MM.1S (cell line): ENCODE measurements around the gene PNPLA2.
A peak's percentile ranks its signal among the peaks of the same experiment; 100 is the strongest.

Experiments used
- DNase-seq: peaks from one replicate; pipeline ENCODE4 v3.0.0-alpha.2; 2015
- H2AFZ ChIP-seq: fragments of 300-600 bp; sonication (generic); 2 replicates; pipeline ENCODE4 v1.6.0; 2016; ENCODE audit warnings: antibody characterized with exemption, low read length
- H3F3A ChIP-seq: fragments of 300-600 bp; sonication (generic); 2 replicates; pipeline ENCODE4 v1.6.1; 2016; ENCODE audit warnings: mild to moderate bottlenecking, antibody characterized with exemption, low read length, moderate library complexity, mixed read lengths; ENCODE audit not compliant: insufficient read depth
- H3K27ac ChIP-seq: fragments of 300-600 bp; sonication (generic); 2 replicates; pipeline ENCODE4 v1.5.1; 2016; ENCODE audit warnings: mild to moderate bottlenecking, low read length
- H3K27me3 ChIP-seq: fragments of 300-600 bp; sonication (generic); replicated peaks from 2 replicates; pipeline ENCODE4 v1.6.0; 2016; ENCODE audit warnings: low read length; ENCODE audit not compliant: insufficient read depth
- H3K36me3 ChIP-seq: fragments of 300-600 bp; sonication (generic); replicated peaks from 2 replicates; pipeline ENCODE4 v1.6.1; 2016; ENCODE audit warnings: mild to moderate bottlenecking, low read length, mixed read lengths; ENCODE audit not compliant: insufficient read depth
- H3K4me1 ChIP-seq: fragments of 300-600 bp; sonication (generic); 2 replicates; pipeline ENCODE4 v1.6.1; 2016; ENCODE audit warnings: low read length, mixed read lengths
- H3K4me2 ChIP-seq: fragments of 300-600 bp; sonication (generic); 2 replicates; pipeline ENCODE4 v1.6.0; 2016; ENCODE audit warnings: low read depth, low read length
- H3K4me3 ChIP-seq: fragments of 300-600 bp; sonication (generic); 2 replicates; pipeline ENCODE4 v1.5.1; 2016; ENCODE audit warnings: low read length, mixed read lengths
- H3K79me2 ChIP-seq: fragments of 300-600 bp; sonication (generic); 2 replicates; pipeline ENCODE4 v1.6.1; 2016; ENCODE audit warnings: mixed run types, low read length, mixed read lengths
- H3K9ac ChIP-seq: fragments of 300-600 bp; sonication (generic); 2 replicates; pipeline ENCODE4 v1.6.1; 2016; ENCODE audit warnings: low read length, mixed read lengths
- H3K9me2 ChIP-seq: fragments of 300-600 bp; sonication (generic); replicated peaks from 2 replicates; pipeline ENCODE4 v1.6.1; 2016; ENCODE audit warnings: mild to moderate bottlenecking, low read length, mixed read lengths; ENCODE audit not compliant: insufficient read depth
- H3K9me3 ChIP-seq: fragments of 300-600 bp; sonication (generic); replicated peaks from 2 replicates; pipeline ENCODE4 v1.6.1; 2016; ENCODE audit warnings: mild to moderate bottlenecking, low read length, mixed read lengths; ENCODE audit not compliant: insufficient read depth
- H4K20me1 ChIP-seq: fragments of 300-600 bp; sonication (generic); 2 replicates; pipeline ENCODE4 v1.6.1; 2016; ENCODE audit warnings: mild to moderate bottlenecking, low read length, moderate library complexity, mixed read lengths; ENCODE audit not compliant: insufficient read depth
- CTCF ChIP-seq: fragments of 300-600 bp; sonication (generic); IDR thresholded peaks from 2 replicates; pipeline ENCODE4 v1.5.1; 2016; ENCODE audit warnings: antibody characterized with exemption, low read length, mixed read lengths
- EZH2 ChIP-seq: fragments of 300-600 bp; sonication (generic); optimal IDR thresholded peaks from 2 replicates; pipeline ENCODE3; 2017; ENCODE audit warnings: low read depth, mild to moderate bottlenecking, antibody characterized with exemption, low read length, mixed read lengths
- EZH2phosphoT487 ChIP-seq: fragments of 300-600 bp; sonication (generic); IDR thresholded peaks from 2 replicates; pipeline ENCODE4 v1.6.1; 2018; ENCODE audit warnings: antibody characterized with exemption, low read length

Gene PNPLA2

GRCh38 chr11:811446-812245 lies 7.1 kb upstream of the PNPLA2 start:
- Histone ChIP-seq H3K9me3 (no peaks in the 10 kb centered on the region), H3K27me3 (no peaks in the 10 kb centered on the region), H3K9ac (peak overlapping the region; percentile 96; the same call in 1 of the 2 replicates), H3K4me3 (peak overlapping the region; percentile 100), H3K9me2 (no peaks in the 10 kb centered on the region), H4K20me1 (peaks cover 15% of the 10 kb centered on the region), H3K4me1 (peaks cover 13% of the 10 kb centered on the region), H3K4me2 (peak overlapping the region; percentile 86), H3F3A (peaks cover 44% of the 10 kb centered on the region), H3K36me3 (peaks cover 15% of the 10 kb centered on the region), H3K27ac (no peak overlapping the region), H3K79me2 (peaks cover 50% of the 10 kb centered on the region), H2AFZ (no peak overlapping the region)
- DNase-seq = no peak
- TF ChIP-seq EZH2phosphoT487 (no peak), EZH2 (no peak), CTCF (no peak)

- Histone ChIP-seq H4K20me1 (peaks cover 15% of the 10 kb centered on the region), H3K9me2 (no peaks in the 10 kb centered on the region), H3K4me3 (no peak overlapping the region), H3K4me1 (peaks cover 13% of the 10 kb centered on the region), H3K9ac (no peak overlapping the region), H2AFZ (no peak overlapping the region), H3K27ac (no peak overlapping the region), H3F3A (peaks cover 44% of the 10 kb centered on the region), H3K9me3 (no peaks in the 10 kb centered on the region), H3K79me2 (peaks cover 50% of the 10 kb centered on the region), H3K4me2 (no peak overlapping the region), H3K27me3 (no peaks in the 10 kb centered on the region), H3K36me3 (peaks cover 15% of the 10 kb centered on the region)
- TF ChIP-seq EZH2 (no peak), EZH2phosphoT487 (no peak), CTCF (no peak)
- DNase-seq = no peak
Observed at GRCh38 chr11:812390-812789, 6.3 kb upstream of the PNPLA2 start.

- H3K4me1 ChIP-seq = peaks cover 13% of the 10 kb centered on the region
- TF ChIP-seq EZH2phosphoT487 (no peak), EZH2 (no peak), CTCF (no peak)
- H3K36me3 ChIP-seq = peaks cover 15% of the 10 kb centered on the region
- no peak overlapping the region for H2AFZ ChIP-seq
- no peaks in the 10 kb centered on the region for H3K27me3 ChIP-seq
- H3K27ac ChIP-seq = no peak overlapping the region
- no peaks in the 10 kb centered on the region for H3K9me2 ChIP-seq
- H3K9me3 ChIP-seq = no peaks in the 10 kb centered on the region
- H4K20me1 ChIP-seq = peaks cover 15% of the 10 kb centered on the region
- DNase-seq = no peak
- H3K9ac ChIP-seq = no peak overlapping the region
- H3K4me3 ChIP-seq = no peak overlapping the region
- peaks cover 43% of the 10 kb centered on the region for H3K79me2 ChIP-seq
- H3F3A ChIP-seq = peaks cover 44% of the 10 kb centered on the region
- no peak overlapping the region for H3K4me2 ChIP-seq
Observed at GRCh38 chr11:813072-813455, 5.7 kb upstream of the PNPLA2 start.
